HUES48 (cell line): ENCODE results near the gene SPG7.

ENCODE experiments used
- H3K27ac ChIP-seq: one replicate; pipeline ENCODE4 v1.7.0; 2013; ENCODE audit warnings: low read depth, low read length, inconsistent platforms
- H3K27me3 ChIP-seq: 2 replicates; pipeline ENCODE4 v1.6.1; 2013; ENCODE audit warnings: mild to moderate bottlenecking, low read length; ENCODE audit not compliant: control insufficient read depth, insufficient read depth
- H3K36me3 ChIP-seq: 2 replicates; pipeline ENCODE4 v1.6.1; 2013; ENCODE audit warnings: low read length; ENCODE audit not compliant: control insufficient read depth, insufficient read depth
- H3K4me1 ChIP-seq: 2 replicates; pipeline ENCODE4 v1.6.1; 2013; ENCODE audit warnings: mild to moderate bottlenecking, low read length; ENCODE audit not compliant: control insufficient read depth, insufficient read depth
- H3K4me3 ChIP-seq: 2 replicates; pipeline ENCODE4 v1.5.1; 2013; ENCODE audit warnings: mild to moderate bottlenecking, low read depth, low read length
- H3K9ac ChIP-seq: 2 replicates; pipeline ENCODE4 v1.6.1; 2013; ENCODE audit warnings: mild to moderate bottlenecking, low read depth, low read length, moderate library complexity
- H3K9me3 ChIP-seq: 2 replicates; pipeline ENCODE4 v1.6.1; 2013; ENCODE audit warnings: low read length; ENCODE audit not compliant: control insufficient read depth, insufficient read depth

The SPG7 gene

DNA sequence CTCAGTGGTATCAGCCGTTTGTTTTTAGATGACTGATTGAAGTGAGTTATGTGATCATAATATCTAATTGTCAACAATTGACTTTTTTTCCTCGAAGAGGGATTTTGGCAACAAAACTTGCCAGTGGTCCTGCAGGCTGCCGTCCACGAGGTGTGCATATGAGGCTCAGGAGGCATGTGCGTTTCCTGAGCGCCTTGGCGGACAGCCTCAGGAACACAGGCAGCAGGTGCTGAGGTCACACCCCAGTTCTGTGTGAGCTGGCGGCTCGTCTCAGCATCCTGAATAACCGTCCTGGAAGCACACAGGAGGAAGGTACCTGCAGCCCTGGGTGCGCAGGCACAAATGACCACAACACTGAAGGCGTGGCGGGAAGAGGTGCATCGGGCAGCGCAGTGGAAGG lies 11.7 kb downstream of the SPG7 start:
- H3K36me3 ChIP-seq, result peaks cover 88% of the 10 kb centered on the region

GRCh38 chr16:89522287-89522686 lies 14.1 kb downstream of the SPG7 start:
- Histone ChIP-seq H3K4me1 (no peaks in the 10 kb centered on the region), H3K27me3 (no peaks in the 10 kb centered on the region), H3K4me3 (no peak overlapping the region), H3K9ac (no peak overlapping the region), H3K36me3 (peaks cover 97% of the 10 kb centered on the region), H3K27ac (no peak overlapping the region), H3K9me3 (no peaks in the 10 kb centered on the region)

More for the DNA sequence above, 11.7 kb downstream of the SPG7 start:
- Histone ChIP-seq H3K9ac (no peak overlapping the region), H3K4me3 (no peak overlapping the region), H3K27ac (no peak overlapping the region), H3K27me3 (no peaks in the 10 kb centered on the region), H3K4me1 (no peaks in the 10 kb centered on the region), H3K9me3 (no peaks in the 10 kb centered on the region)

- Histone ChIP-seq H3K9ac (no peak overlapping the region), H3K4me3 (no peak overlapping the region), H3K27me3 (no peaks in the 10 kb centered on the region), H3K27ac (no peak overlapping the region), H3K4me1 (no peaks in the 10 kb centered on the region), H3K36me3 (peaks cover 92% of the 10 kb centered on the region), H3K9me3 (no peaks in the 10 kb centered on the region)
Measured at GRCh38 chr16:89523680-89524344, 15.6 kb downstream of the SPG7 start.

DNA sequence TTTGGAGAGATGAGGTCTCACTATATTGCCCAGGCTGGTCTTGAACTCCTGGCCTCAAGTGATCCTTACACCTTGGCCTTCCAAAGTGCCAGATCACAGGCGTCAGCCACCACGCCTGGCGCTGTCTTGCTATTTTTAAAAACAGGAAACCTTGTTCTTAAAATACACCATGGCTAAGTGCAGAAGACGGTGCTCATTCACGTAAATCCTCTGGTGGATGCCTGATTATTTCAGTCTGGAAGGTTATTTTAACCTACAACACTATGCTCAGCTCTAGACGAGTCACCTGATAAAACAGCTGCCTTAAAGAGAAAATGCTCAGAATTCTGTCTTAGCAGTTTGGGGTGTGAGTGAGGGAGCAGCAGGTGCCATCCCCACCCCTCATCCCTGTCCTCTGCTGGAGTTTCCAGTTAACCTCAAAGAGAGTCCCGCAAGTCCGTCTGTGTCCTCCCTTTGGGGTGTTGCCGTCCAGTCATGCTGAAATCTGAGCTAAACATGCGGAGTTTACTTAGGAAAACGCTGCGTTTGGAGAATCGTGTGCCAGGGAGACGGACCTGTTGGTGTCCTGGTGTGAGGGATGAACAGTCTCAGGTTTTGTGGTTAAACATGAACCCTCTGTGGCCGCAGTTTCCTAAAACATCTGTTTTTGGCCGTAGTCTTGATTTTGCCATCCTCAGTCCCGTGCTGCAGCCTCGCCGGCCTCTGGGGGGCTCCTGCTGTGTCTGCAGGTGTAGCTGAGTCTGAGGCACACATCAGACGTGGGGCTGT lies 17.1 kb downstream of the SPG7 start:
- H3K27ac ChIP-seq, result no peak overlapping the region
- no peaks in the 10 kb centered on the region for H3K27me3 ChIP-seq
- no peak overlapping the region for H3K4me3 ChIP-seq
- H3K4me1 ChIP-seq, result no peaks in the 10 kb centered on the region
- no peaks in the 10 kb centered on the region for H3K9me3 ChIP-seq
- H3K36me3 ChIP-seq, result peaks cover 91% of the 10 kb centered on the region
- no peak overlapping the region for H3K9ac ChIP-seq

DNA sequence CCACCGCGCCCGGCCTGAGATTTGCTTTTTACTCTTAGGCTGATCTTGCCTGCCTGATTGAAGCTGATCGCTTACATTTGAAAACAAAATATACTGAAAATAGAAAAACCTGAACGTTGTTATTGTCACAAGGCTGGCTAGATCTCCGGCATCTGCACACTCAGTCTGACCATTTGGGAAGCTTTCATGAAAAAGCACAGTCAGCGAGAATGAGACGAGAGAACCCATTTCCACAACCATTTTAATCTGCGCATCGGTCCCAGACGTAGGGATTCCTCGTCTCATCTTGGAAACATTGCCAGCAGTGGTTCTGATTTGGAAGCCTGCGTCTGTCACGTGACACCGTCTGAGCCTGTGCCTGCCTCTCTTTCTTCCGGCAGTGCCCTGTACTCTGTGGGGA lies 20.9 kb downstream of the SPG7 start:
- no peaks in the 10 kb centered on the region for H3K4me1 ChIP-seq
- H3K36me3 ChIP-seq, result peaks cover 90% of the 10 kb centered on the region
- H3K9ac ChIP-seq, result no peak overlapping the region
- no peaks in the 10 kb centered on the region for H3K9me3 ChIP-seq
- H3K4me3 ChIP-seq, result no peak overlapping the region
- no peak overlapping the region for H3K27ac ChIP-seq
- no peaks in the 10 kb centered on the region for H3K27me3 ChIP-seq

GRCh38 chr16:89530401-89531381 lies 22.5 kb downstream of the SPG7 start:
- H3K27ac ChIP-seq, result no peak overlapping the region
- peaks cover 90% of the 10 kb centered on the region for H3K36me3 ChIP-seq
- H3K9ac ChIP-seq, result no peak overlapping the region
- no peak overlapping the region for H3K4me3 ChIP-seq
- H3K9me3 ChIP-seq, result no peaks in the 10 kb centered on the region
- H3K27me3 ChIP-seq, result no peaks in the 10 kb centered on the region
- no peaks in the 10 kb centered on the region for H3K4me1 ChIP-seq

DNA sequence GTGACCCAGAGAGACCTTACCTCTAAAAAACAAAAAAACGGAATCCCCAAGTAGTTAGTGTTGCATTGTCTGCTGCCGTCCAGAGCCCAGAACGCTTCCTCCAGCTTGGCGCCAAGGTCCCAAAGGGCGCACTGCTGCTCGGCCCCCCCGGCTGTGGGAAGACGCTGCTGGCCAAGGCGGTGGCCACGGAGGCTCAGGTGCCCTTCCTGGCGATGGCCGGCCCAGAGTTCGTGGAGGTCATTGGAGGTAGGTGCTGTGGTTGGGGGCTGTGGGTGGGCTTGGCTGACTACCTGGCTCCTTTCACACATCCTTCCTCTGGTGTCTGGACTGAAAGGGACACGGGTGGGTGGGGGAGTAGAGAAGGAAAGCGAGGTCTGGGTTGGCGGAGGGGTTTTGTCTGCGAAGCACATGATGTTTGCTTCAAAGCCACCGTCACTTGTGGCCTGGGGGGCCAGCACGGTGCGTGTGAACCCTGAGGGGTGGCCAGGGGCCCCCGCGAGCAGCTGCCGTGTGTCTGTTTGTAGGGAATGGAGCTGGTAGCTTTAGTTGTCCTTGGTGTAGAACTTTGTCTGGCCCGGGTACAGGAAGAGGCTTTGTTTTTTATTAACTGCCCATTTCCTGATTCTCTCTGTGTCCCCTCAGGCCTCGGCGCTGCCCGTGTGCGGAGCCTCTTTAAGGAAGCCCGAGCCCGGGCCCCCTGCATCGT lies 23.8 kb downstream of the SPG7 start:
- no peaks in the 10 kb centered on the region for H3K27me3 ChIP-seq
- peaks cover 82% of the 10 kb centered on the region for H3K36me3 ChIP-seq
- no peaks in the 10 kb centered on the region for H3K9me3 ChIP-seq
- no peaks in the 10 kb centered on the region for H3K4me1 ChIP-seq
- H3K27ac ChIP-seq, result no peak overlapping the region
- H3K9ac ChIP-seq, result no peak overlapping the region
- H3K4me3 ChIP-seq, result no peak overlapping the region

- Histone ChIP-seq H3K4me1 (no peaks in the 10 kb centered on the region), H3K9me3 (no peaks in the 10 kb centered on the region), H3K36me3 (peaks cover 80% of the 10 kb centered on the region), H3K4me3 (no peak overlapping the region), H3K27ac (no peak overlapping the region), H3K27me3 (no peaks in the 10 kb centered on the region), H3K9ac (no peak overlapping the region)
Measured at GRCh38 chr16:89534252-89534756, 26.1 kb downstream of the SPG7 start.

DNA sequence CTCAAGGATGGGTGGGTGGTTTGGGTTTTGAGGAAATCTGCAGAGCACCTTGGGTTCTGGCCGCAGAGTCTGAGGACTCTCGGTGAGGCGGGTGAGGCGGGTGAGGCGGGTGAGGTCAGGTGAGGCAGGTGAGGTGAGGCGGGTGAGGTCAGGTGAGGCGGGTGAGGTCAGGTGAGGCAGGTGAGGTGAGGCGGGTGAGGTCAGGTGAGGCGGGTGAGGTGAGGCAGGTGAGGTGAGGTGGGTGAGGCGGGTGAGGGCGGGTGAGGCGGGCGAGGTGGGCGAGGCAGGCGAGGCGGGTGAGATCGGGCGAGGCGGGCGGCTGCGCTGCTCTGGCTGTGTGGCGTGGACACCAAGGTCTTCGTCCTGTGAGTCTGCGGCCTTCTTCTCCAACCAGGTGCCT lies 28.2 kb downstream of the SPG7 start:
- Histone ChIP-seq H3K9me3 (no peaks in the 10 kb centered on the region), H3K27me3 (no peaks in the 10 kb centered on the region), H3K4me3 (no peak overlapping the region), H3K4me1 (no peaks in the 10 kb centered on the region), H3K27ac (no peak overlapping the region), H3K9ac (no peak overlapping the region), H3K36me3 (peaks cover 77% of the 10 kb centered on the region)

GRCh38 chr16:89536886-89537548 lies 28.8 kb downstream of the SPG7 start:
- Histone ChIP-seq H3K27ac (no peak overlapping the region), H3K4me3 (no peak overlapping the region), H3K27me3 (no peaks in the 10 kb centered on the region), H3K36me3 (peaks cover 75% of the 10 kb centered on the region), H3K4me1 (no peaks in the 10 kb centered on the region), H3K9me3 (no peaks in the 10 kb centered on the region), H3K9ac (no peak overlapping the region)
